H1 (cell line): Measurements from ENCODE around the gene AGBL1. TPM values are rescaled to one million over a fixed set of nuclear protein-coding genes. Genes with fewer than 3 reads are reported as not detected.

Source experiments
- POU5F1 ChIP-seq: IDR thresholded peaks from 2 replicates; pipeline ENCODE4 v1.6.1; 2011; ENCODE audit warnings: low read depth, mild to moderate bottlenecking, low read length, moderate library complexity
- SIN3A ChIP-seq, 2 experiments: IDR thresholded peaks in 1 of 2; conservative IDR thresholded peaks in 1 of 2; 2 replicates each; pipeline ENCODE4 v1.6.1; 2011 to 2012; ENCODE audit warnings: low read length in 2 of 2, improper control_type of control experiment in 1 of 2, low read depth in 1 of 2, mild to moderate bottlenecking in 1 of 2
- polyA plus RNA-seq, 7 experiments: library from polyadenylated mRNA; depleted of rRNA in 3 of 7; stranded (reverse) in 5 of 7; unstranded in 2 of 7; fragments of >200 nt in 5 of 7; fragments of 200-250 nt in 2 of 7; gene quantifications; 1 replicate in 5 of 7; 2 replicates in 1 of 7; 4 replicates in 1 of 7; pipeline versions ENCODE4 v1.2.1 to v1.2.3, GENCODE V29; 2011 to 2013; ENCODE audit warnings: missing spikeins in 2 of 7, mixed read lengths in 2 of 7
- total RNA-seq: library from RNA; stranded (reverse); fragmentation: NEBNext Ultra II Directional; extraction: Animal tissue kit (Norgen Biotek cat#: 25700); gene quantifications from 2 replicates; pipeline ENCODE4 v1.2.1, GENCODE V29; 2021
- TF ChIP-seq, protein P1 (sequence below): fragments of 300-600 bp; sonication (generic); IDR thresholded peaks from 2 replicates; pipeline ENCODE4 v1.7.1; 2012; ENCODE audit warnings: low read length, moderate library complexity, mild to moderate bottlenecking, inconsistent platforms; ENCODE audit not compliant: insufficient replicate concordance

AGBL1 gene
- total and polyA plus RNA-seq, 2 of the 8 experiments (the other 6 are each of a cell fraction or from before 2014, with no cell fraction given), result not detected

DNA sequence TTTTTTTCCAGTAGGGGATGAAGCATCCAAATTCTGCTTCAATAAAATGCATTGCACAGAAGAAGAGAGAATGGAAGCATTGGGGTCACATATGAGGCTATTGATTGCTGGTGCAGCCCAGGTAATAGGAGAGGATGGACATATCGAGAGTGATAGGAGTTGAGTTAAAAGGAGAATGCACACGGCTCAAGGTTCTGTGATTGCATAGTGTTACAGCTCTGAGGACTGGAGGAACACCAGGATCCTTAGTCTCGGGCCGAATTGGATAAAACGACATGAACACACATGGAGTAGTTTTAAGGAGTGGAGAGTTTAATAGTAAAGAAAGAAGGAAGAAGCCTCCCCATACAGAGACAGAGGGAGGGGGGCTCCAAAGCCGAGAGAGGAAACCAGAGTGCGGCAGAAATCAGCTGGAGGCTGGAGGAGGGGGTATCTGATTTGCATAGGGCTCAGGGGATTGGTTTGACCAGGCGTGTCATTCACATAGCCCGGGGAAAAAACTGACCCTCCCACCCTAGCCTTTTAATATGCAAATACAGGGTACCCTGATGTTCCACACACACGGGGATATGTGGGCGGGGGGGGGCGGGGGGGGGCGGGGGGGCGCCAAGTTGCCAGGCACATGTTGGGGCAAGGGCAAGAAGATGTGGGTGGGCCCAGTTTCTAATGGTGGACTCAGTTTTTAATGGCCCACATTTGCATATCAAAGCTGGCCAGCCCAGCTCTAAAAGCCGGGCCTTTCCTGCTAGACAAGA, 156.9 kb downstream of the AGBL1 start (continued):
- TF ChIP-seq, protein P1, sequence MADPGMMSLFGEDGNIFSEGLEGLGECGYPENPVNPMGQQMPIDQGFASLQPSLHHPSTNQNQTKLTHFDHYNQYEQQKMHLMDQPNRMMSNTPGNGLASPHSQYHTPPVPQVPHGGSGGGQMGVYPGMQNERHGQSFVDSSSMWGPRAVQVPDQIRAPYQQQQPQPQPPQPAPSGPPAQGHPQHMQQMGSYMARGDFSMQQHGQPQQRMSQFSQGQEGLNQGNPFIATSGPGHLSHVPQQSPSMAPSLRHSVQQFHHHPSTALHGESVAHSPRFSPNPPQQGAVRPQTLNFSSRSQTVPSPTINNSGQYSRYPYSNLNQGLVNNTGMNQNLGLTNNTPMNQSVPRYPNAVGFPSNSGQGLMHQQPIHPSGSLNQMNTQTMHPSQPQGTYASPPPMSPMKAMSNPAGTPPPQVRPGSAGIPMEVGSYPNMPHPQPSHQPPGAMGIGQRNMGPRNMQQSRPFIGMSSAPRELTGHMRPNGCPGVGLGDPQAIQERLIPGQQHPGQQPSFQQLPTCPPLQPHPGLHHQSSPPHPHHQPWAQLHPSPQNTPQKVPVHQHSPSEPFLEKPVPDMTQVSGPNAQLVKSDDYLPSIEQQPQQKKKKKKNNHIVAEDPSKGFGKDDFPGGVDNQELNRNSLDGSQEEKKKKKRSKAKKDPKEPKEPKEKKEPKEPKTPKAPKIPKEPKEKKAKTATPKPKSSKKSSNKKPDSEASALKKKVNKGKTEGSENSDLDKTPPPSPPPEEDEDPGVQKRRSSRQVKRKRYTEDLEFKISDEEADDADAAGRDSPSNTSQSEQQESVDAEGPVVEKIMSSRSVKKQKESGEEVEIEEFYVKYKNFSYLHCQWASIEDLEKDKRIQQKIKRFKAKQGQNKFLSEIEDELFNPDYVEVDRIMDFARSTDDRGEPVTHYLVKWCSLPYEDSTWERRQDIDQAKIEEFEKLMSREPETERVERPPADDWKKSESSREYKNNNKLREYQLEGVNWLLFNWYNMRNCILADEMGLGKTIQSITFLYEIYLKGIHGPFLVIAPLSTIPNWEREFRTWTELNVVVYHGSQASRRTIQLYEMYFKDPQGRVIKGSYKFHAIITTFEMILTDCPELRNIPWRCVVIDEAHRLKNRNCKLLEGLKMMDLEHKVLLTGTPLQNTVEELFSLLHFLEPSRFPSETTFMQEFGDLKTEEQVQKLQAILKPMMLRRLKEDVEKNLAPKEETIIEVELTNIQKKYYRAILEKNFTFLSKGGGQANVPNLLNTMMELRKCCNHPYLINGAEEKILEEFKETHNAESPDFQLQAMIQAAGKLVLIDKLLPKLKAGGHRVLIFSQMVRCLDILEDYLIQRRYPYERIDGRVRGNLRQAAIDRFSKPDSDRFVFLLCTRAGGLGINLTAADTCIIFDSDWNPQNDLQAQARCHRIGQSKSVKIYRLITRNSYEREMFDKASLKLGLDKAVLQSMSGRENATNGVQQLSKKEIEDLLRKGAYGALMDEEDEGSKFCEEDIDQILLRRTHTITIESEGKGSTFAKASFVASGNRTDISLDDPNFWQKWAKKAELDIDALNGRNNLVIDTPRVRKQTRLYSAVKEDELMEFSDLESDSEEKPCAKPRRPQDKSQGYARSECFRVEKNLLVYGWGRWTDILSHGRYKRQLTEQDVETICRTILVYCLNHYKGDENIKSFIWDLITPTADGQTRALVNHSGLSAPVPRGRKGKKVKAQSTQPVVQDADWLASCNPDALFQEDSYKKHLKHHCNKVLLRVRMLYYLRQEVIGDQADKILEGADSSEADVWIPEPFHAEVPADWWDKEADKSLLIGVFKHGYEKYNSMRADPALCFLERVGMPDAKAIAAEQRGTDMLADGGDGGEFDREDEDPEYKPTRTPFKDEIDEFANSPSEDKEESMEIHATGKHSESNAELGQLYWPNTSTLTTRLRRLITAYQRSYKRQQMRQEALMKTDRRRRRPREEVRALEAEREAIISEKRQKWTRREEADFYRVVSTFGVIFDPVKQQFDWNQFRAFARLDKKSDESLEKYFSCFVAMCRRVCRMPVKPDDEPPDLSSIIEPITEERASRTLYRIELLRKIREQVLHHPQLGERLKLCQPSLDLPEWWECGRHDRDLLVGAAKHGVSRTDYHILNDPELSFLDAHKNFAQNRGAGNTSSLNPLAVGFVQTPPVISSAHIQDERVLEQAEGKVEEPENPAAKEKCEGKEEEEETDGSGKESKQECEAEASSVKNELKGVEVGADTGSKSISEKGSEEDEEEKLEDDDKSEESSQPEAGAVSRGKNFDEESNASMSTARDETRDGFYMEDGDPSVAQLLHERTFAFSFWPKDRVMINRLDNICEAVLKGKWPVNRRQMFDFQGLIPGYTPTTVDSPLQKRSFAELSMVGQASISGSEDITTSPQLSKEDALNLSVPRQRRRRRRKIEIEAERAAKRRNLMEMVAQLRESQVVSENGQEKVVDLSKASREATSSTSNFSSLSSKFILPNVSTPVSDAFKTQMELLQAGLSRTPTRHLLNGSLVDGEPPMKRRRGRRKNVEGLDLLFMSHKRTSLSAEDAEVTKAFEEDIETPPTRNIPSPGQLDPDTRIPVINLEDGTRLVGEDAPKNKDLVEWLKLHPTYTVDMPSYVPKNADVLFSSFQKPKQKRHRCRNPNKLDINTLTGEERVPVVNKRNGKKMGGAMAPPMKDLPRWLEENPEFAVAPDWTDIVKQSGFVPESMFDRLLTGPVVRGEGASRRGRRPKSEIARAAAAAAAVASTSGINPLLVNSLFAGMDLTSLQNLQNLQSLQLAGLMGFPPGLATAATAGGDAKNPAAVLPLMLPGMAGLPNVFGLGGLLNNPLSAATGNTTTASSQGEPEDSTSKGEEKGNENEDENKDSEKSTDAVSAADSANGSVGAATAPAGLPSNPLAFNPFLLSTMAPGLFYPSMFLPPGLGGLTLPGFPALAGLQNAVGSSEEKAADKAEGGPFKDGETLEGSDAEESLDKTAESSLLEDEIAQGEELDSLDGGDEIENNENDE, result no peak
- peak; percentile 57; the same call in 1 of the 2 replicates for TF ChIP-seq POU5F1
- 0 out of 4 replicates have a peak, but pooled peaks of 1 of the 2 experiments have one; percentile 10 for TF ChIP-seq SIN3A (conservative IDR thresholded peaks at IDR 0.05 in 1 of 2, IDR thresholded peaks at IDR 0.05 in 1 of 2; ENCODE audit: low read depth in 1 of 2, low read length in 2 of 2)
- TF ChIP-seq, all 59 proteins: peak for 3
